Thyroid gland (tissue), 4 donors: Measurements from ENCODE around the gene NPR1.

ENCODE experiments used
- CTCF ChIP-seq, 6 experiments: fragments of 200-600 bp in 3 of 6; fragments of 450-650 bp in 3 of 6; sonication (generic) in 3 of 6; IDR thresholded peaks; one replicate each; pipeline ENCODE4 v1.5.1; 2016 to 2019; ENCODE audit warnings: antibody characterized with exemption in 6 of 6, mild to moderate bottlenecking in 2 of 6, inconsistent platforms in 1 of 6, moderate library complexity in 1 of 6
- POLR2A ChIP-seq, 2 donors: fragments of 450-650 bp; IDR thresholded peaks; one replicate each; pipeline ENCODE4 v1.6.1; 2017; ENCODE audit warnings: antibody characterized with exemption in 2 of 2, mild to moderate bottlenecking in 2 of 2, moderate library complexity in 1 of 2

- TF ChIP-seq CTCF (IDR thresholded peaks at IDR 0.05) (no peak), POLR2A (IDR thresholded peaks at IDR 0.05) (no peak)
Measured at GRCh38 chr1:153698020-153698922, 19.8 kb downstream of the NPR1 start.
